NCI-H748 (cell line): Measurements from ENCODE around the gene FBXL17.
A peak's percentile ranks its signal among the peaks of the same experiment; 100 is the strongest.

Experiments used
- DNase-seq: peaks from one replicate; lab custom pipeline; 2025; ENCODE audit not compliant: unreplicated experiment; lab: John Stamatoyannopoulos, UW

FBXL17 gene

DNA sequence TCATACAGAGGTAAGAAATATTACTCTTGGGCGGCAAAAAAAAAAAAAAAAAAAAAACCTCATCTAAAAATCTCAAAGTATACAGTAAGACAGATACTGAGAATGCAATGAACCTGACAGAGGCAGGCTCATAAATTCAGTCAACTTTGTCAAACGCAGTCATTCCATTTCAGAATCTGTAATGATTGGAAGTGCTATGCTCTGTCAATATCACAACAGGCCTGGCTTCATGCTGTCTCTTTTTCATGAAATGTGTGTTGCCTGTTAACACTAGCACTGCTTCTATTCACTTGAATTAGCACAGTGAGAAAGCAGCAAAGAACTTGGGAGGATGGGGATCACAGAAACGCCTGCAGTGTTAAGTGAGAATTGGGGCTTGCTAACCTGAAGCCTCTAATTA, 510.9 kb downstream of the FBXL17 start:
- no peak for DNase-seq

DNA sequence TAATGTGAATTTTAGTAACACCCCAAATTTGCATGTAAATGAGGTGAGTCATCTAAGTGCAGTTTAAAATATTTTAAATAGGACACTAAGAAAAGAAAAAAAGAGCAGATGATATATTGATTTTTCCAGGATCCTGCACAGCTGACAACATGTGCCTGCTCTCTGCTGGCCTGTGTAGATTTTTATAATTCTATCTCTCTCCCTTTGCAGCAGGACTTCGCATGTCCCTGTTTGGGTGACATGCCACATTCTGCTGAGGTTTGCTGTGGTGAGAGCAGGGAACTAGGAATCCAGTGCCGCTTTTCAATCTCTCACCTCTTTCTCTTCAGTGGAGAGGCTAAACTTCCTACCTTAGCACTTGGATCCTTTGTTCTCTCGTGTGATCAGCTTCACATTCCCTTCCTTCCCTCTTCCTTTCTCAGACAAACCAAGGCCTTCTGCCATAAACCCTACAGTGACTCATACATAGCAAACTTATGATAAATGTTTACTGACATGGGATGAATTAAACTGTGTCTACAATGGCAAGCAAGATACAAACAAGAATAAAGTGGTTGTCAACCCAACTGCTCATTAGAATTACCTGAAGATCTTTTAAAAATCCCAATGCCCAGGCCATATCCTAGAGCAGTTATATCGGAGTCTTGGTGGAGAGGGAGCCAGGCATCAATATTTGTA, 512.3 kb downstream of the FBXL17 start:
- DNase-seq = no peak

DNA sequence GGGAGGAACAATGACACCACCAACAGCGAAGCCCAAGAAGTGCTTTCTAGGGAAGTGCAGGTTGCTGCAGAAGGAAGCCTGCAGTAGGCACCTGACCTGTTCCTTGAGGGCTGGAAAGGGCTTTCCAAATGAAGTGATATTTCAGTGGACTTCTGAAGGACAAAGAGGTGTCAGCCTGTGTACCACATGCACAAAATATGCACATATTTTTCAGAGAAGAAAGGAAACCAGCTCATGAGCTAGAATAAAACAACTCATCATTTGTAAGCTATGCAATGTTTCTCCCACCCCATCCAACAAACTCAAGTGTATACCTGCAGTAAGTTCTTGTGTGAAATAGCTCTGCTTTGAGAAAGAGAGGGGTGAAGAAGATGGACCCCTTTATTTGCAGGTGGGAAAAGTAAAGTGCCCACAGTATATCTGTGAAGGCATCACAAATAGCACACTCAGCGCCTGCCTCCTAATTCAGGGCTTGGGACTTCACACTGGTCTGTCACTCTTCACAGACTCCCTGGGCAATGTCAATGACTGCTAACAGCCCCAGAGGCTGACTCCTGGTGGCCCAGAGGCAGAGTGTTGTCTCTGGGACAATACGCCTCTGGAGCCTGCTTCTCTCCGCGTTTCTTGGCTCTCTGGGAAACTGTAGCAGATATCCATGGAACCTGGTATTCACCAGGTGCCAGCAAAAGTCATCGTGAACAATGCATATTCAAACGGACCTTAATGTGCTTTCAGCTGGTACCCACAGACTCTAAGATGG, 513.1 kb downstream of the FBXL17 start:
- no peak for DNase-seq

DNA sequence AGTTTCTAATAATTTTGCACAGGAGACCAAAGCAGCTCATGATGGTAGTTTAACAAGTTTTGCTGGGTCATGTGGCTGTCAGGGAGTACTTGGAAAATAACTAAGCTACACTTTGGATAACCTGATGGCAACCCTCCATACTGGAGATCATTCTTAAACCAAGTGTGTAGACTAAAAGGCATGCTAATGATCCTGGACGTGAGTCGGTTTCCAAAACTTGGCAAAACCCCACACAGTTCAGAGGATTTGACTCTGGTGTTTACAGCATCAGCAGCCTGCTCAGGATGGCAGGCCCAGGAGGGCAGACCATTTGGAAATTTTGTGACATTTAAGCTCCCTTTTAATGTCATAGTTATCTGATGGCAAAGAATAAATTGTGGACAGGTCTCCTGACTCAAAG, 514.6 kb downstream of the FBXL17 start:
- DNase-seq = no peak

DNA sequence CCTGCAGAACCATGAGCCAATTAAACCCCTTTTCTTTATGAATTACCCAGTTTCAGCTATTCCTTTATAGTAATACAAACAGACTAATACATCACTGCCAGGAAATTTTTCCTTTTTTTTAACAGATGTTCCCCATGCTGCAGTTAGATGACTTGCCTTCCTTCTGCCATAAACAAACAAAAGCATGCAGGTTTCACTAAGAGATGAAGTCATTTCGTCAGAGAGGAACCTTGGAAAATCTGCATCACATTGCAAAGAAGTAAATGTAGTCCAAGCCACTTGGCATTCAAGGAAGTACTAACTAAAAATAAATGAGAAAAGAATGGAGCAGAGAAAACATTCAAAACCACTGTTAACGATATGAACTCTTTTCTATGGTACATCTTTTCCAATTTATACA, 517.1 kb downstream of the FBXL17 start:
- no peak for DNase-seq

DNA sequence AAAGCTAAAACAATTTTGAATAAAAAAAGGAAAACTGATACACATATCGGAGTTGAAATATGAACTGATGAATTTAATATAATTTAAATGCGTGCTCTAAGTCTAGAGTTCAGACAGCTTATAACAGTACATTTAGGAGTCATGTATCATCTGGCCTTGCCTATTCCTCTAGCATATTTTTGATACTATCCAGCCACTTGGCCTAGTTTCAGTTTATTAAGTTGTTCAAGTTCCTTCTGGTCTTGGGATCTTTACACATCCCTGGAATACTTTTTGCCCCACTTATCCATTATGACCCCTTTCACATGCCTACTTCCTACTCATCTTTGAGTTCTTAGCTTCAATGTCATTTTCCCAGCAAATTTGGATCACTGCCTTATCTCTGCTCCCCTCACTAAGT, 518.8 kb downstream of the FBXL17 start:
- no peak for DNase-seq

DNA sequence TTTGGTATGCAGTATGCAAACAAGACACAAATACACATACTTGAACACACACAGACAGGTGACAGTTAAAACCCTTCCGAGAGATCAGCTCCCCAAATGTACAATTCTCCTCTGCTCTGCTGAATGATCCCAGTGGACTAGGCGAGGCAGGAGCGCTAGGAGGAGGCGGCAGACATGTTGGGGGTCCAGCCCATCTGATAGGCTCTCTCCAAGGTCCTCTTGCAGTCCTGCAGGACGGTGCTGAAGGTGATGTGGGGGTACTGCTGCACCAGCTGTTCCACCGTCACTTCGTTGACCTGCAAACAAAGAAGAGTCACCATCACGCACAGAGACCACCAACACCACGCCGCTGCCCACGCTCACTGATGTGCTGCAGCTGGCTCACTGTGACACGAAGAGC, 520.3 kb downstream of the FBXL17 start:
- no peak for DNase-seq

DNA sequence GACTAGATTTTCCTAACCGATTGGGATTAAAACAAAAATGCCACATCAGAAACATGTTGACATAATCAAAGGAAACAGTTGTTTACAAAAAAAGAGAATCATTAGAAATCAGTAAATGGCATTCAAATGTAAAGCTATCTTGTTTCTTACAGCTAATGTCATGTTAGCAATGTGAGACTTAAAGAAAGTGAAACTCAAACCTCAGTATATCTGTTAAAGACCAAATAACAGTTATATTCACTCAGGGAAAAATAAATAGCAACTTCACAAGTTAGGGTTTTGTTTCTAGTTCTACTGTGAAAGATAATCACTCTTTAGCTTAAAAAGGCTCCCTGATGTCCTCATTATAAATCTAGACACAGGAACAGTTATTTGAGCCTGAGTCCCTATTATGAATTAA, 521.9 kb downstream of the FBXL17 start:
- DNase-seq = no peak

DNA sequence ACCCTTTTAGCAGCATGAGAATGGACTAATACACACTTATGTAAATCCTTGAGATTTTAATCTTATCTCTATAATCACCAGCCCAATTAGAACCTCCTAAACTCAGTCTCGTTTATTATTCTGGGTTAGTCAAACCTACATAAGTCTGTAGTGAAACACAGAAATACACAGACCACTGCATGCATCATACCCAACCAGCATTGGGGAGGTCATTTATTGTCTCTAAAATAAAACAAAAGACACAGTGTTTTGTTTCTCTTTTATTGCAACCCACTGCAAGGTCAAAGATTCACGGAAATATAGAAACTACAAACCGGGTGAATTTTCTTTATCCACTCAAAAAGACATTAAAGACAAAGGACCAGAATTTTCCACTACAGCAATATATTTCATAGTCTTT, 523.1 kb downstream of the FBXL17 start:
- DNase-seq = no peak

DNA sequence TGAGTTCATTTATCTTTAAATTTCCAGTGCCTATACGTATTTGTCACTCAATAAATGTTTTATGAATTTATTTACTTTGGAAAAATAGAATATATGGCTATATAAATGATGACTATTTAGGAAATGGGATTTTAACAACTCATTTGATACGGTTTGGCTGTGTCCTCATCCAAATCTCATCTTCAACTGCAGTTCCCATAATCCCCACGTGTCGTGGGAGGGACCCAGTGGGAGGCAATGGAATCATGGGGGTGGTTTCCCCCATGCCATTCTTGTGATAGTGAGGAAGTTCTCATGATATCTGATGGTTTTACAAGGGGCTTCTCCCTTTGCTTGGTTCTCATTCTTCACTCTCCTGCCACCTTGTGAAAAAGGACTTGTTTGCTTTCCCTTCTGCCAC, 523.6 kb downstream of the FBXL17 start:
- peak; percentile 51 for DNase-seq

DNA sequence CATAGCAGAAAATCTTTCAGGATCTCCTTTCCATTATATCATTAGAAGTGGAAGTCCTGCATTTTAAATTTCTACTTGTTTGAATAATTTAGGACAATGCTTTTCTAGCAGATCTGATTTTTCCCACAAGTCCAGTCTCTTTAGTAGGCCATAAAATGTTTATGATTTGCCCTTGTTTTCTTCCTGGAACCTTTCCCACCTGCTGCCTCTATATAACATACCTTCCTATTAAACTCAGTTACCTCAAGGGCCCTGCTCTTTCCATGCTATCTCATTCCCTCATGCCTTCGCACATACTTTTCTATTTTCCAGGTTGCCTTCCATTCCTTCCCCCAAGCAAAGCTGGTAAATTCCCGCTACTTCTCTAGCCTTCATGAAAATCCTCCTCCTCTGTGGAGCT, 524.1 kb downstream of the FBXL17 start:
- DNase-seq = no peak

DNA sequence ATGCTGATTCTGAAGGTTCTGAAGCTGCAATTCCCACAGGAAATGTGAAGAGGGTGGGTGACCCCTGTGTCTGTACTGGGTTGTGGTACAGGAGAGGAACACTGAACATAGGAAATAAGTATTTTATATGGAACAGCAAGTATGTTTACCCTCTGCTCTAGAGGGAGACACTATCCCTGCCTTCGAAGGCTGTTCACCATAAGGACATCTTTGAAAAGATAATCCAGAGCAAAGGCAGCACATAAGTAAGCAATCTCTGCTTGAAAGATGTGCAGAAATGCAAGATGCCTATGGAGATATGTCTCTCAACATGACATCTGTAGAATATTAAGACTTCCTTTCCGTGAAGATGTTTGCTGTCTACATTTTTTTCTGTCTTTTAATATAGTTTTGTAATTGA, 526.7 kb downstream of the FBXL17 start:
- DNase-seq = no peak

DNA sequence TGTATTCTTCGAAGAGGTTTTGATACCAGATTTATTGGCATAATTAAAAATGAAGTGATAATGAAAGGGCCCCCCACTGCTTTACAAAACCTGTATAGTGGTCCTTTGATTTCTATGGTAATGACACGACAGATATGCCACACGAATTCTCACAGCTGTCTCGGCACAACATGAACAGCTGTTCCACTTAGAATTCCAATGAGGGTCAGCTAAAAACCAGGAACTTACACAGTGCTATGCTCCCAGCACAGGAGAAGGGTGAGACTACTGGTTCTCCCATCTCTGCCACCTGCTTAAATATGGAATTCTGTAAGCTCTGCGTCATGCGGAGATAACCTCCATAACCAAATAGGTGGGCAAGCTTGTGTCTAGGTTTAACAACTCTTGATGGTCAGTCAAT, 528.2 kb downstream of the FBXL17 start:
- DNase-seq = no peak

DNA sequence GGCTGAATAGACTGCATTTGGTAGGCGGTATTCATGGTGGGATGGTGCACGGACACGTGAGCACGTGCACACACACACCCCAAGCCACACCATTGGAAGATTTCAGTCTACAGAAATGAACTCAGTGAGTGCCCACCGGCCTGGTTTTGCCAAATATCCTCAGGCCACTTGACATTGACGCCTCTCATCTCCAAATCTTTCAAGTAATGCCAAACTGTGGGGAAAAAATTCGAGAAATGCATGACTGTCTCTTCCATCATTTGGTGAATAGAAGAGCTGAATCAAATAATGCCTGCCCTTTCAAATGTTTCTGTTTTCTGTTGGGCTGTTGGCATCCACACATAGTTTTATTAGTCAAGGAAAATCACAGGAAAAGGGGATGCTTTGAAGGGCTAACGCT, 528.9 kb downstream of the FBXL17 start:
- no peak for DNase-seq

DNA sequence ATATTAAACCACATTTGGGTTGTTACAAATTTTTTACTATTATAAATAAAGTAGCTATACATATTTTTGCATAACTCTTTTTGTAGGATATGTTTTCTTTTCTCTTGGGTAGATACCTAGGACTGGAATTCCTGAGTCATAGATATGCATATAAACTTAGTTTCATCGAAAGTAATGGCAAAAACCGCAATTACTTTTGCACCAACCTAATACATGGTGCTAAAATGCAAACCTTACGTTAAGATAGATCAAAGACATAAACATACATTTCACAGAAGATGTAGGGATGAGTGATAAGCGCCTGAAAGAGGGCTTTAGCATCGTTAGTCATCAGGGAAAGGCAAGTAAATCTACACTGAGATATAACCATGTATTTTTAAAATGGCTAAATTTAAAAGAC, 532.8 kb downstream of the FBXL17 start:
- no peak for DNase-seq

DNA sequence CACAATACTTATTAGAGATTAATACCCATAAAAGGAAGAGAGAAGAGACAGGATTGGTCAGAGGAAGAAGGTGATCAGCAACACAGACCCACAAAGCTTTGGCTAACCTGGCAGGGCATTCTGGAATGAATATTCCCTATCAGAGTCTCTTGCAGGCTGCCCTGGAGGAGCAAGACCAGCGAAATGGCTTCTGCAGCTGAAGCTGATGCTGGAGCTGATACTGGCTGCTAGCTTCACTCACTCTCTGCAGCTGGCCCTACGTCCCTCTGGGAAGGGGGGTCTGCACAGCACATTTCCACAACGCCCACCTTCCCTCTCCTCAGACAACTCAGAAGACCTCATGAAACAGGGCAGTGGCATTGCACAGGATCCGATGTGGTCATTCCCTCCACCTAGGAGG, 541.3 kb downstream of the FBXL17 start:
- no peak for DNase-seq

DNA sequence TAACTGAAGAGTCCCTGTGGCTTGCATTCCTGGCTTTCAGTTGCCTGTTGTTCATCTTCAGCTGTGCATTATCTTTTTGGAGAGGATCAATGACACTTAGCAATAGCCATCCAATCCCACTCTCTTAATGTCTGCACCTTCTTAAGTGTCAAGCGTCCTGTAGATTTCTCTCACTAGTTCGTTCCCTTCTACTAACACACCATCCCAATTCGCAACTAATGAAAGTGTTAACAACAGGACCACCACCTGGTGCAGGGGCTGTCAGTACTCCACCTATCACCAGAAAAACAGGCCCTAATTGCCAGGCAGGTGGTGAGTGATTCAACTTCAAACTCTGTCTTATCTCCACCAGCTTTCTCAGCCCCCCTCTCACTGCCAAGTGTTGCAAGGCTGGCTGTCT, 541.7 kb downstream of the FBXL17 start:
- no peak for DNase-seq

DNA sequence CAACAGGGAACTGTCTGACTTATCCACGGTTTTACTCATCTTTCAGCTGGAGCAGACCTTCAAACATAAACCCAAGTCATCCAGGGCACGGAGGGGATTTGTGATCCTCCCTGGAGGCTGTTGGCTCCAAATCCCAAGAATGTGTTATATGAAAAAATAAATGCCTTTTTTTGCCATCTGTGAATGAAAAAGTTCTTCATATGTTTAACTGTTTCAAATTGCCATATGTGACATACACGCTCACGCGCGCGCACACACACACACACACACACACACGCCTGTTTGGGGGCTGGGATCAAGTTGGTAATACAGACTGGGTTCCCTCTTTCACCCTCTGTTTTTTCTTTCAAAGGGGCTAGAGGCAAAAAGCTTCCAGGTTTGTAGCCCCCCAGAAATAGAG, 546.8 kb downstream of the FBXL17 start:
- DNase-seq = no peak

DNA sequence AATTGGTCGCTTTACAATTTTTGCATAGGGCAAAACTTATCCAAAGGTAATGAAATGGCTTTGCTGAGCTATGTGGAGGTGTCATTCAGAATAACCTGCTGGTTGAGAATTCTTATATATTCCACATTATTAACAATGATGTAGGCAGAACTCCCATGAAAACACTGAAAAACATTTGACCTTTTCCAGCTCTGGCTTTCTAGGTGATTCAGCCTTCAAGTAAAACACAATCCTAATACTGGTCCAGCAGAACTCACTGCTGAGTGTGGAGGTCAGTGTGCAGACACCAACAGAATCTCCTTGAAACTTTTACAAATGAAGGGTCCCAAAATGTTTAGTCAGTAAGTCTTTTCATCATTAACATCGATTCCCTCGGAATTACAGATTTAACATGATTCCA, 549.2 kb downstream of the FBXL17 start:
- DNase-seq = no peak

DNA sequence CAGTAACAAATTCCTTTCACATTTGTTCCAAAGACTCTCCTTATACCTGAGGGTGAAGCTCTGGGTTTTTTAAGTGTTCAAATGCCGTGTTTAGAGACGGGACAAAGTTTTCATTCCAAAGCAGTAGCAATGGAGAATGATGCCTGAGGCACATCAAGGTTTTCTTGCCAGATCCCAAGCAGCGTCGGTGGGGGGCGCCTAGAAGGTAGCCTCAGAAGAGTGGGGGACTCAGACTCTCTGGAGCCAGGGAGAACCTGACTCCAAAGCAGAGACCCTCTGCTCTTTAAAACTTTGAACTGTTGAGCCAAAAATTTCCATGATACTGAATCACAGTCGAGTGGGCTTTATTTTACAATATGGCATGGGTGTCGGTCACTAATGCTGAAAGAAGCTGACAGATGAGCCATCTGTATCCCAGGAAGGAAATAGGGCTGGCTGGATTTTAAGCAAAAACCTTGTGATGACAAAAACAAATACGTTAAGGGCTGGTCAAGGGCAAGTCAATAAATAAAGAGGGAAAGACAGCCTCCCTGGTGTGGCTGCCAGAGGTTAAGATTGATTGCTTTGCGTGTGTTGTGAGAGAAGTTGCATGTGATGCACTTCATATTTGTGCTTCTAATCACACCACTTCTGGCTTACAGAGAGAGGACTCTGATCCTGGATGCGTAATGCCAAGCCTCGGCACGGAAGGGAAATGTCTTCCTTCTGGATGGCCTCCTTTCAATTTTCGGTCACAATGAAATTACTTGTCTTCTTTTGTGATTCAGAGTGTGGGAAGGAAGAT, 550.1 kb downstream of the FBXL17 start:
- DNase-seq = peak; percentile 59

DNA sequence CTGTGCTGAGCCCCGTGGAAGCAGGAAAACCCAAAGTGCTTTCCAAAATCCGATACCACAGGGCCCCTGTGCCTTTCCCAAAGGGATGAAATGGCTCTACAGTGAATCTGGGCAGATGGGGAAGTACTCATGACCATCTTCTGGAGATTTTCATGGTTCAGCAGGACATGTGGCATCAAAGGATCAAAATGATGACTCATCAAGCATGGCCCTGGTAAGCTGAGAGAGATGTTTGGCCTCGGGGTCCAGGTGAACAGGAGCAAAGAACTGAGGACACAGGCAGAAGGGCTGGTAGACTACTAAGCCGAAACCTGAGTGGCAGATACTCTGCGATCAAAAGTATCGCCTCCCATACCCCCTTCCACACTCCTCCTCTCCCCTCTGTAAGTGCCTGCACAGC, 551.1 kb downstream of the FBXL17 start:
- no peak for DNase-seq

DNA sequence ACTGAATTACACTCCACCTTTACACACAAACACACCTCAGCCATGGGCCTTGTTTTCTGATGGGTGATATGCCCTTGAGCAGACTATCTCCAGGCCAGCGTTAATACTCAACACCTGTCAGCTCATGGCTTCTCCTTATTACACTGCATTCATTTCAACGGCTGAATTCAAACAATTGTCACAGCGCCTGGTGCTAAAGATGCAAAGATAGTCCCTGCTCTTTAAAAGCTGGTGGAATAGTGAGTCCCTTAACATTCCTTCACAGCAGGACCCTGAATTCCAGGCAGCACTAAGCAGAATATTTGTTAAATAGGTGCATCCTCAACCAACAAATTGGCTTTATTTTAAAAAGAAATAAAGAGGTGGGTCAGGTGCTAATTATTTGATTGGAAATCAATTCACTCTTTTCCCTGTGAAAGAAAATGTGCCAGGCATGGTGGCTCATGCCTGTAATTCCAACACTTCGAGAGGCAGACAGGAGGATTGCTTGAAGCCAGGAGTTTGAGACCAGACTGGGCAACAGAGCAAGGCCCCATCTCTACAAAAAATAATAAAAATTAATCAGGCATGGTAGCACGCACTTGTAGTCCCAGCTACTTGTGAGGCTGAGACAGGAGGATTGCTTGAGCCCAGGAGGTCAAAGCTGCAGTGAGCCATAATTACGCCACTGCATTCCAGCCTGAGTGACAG, 555.4 kb downstream of the FBXL17 start:
- no peak for DNase-seq
